Islet of Langerhans (tissue), 1 donor: ENCODE results near the gene AGPAT1.

Experiments used
- FAIRE-seq: peaks from one replicate; lab custom pipeline; 2011; peaks lifted over from hg19 to GRCh38; lab: Jason Lieb, UNC

The AGPAT1 gene

GRCh38 chr6:32168807-32169591 is 6.9 kb downstream of the AGPAT1 start:
- FAIRE-seq: no peak

- no peak for FAIRE-seq
These were observed 7.5 kb downstream of the AGPAT1 start for GRCh38 chr6:32168350-32168749.

- no peak for FAIRE-seq
These were observed 8.1 kb downstream of the AGPAT1 start for GRCh38 chr6:32167761-32168262.

- FAIRE-seq: no peak
These were observed 8.6 kb downstream of the AGPAT1 start for GRCh38 chr6:32167154-32167760.

GRCh38 chr6:32166411-32167061 is 9.3 kb downstream of the AGPAT1 start:
- FAIRE-seq: no peak

- FAIRE-seq: no peak
These were observed 11.6 kb downstream of the AGPAT1 start, which contains the start of gene EGFL8 for GRCh38 chr6:32164295-32164694. Gene EGFL8, plus strand, starts transcription at chr6:32164595. Its CDS starts 1,571 bp downstream, at chr6:32166166.

- no peak for FAIRE-seq
These were observed 12.2 kb downstream of the AGPAT1 start for GRCh38 chr6:32163559-32164258.

- FAIRE-seq: no peak
These were observed 17.8 kb downstream of the AGPAT1 start for GRCh38 chr6:32158052-32158451.

GRCh38 chr6:32156891-32157290 is 19.0 kb downstream of the AGPAT1 start:
- FAIRE-seq: no peak

GRCh38 chr6:32154514-32155161 is 21.2 kb downstream of the AGPAT1 start:
- no peak for FAIRE-seq

- FAIRE-seq: no peak
These were observed 22.0 kb downstream of the AGPAT1 start, which contains the start of gene PPT2 for GRCh38 chr6:32153564-32154513. Gene PPT2, plus strand, starts transcription at chr6:32154141. Its CDS starts 454 bp downstream, at chr6:32154595.

GRCh38 chr6:32152769-32153563 is 22.9 kb downstream of the AGPAT1 start:
- FAIRE-seq: no peak

- FAIRE-seq: no peak
These were observed 23.8 kb downstream of the AGPAT1 start, which contains the start of gene PRRT1 for GRCh38 chr6:32151863-32152768. Gene PRRT1, minus strand, starts transcription at chr6:32151939. Its CDS starts 112 bp downstream, at chr6:32151827.

- no peak for FAIRE-seq
These were observed 24.6 kb downstream of the AGPAT1 start for GRCh38 chr6:32151181-32151862.

- FAIRE-seq: no peak
These were observed 25.7 kb downstream of the AGPAT1 start for GRCh38 chr6:32149932-32150870.

GRCh38 chr6:32149092-32149755 is 26.7 kb downstream of the AGPAT1 start:
- no peak for FAIRE-seq
